HCT116 (cell line): Measurements from ENCODE around the gene TNNC2. TPM values are rescaled to one million over a fixed set of nuclear protein-coding genes. Genes with fewer than 3 reads are reported as not detected.

Experiments used
- ATAC-seq: fragments of 200-7000 bp; cut with Tn5 transposase; 2 replicates; pipeline ENCODE4 v1.9.1; 2020; ENCODE audit warnings: mild to moderate bottlenecking, moderate library complexity
- BruUV-seq: library from RNA; stranded (reverse); fragments of 400-500 nt; replicated peaks from 2 replicates; lab custom pipeline; 2021; lab: Mats Ljungman, UMichigan
- CTCF ChIA-PET: fragments of 300-600 bp; sonication (Branson Sonifier 250); formaldehyde crosslinking; loops from one replicate; lab custom pipeline; 2021; ENCODE audit warnings: antibody characterized with exemption; lab: Charles Lee
- POLR2A ChIA-PET: fragments of 300-600, 350-600 bp; sonication (Branson Sonifier 250); formaldehyde crosslinking; loops from one replicate; lab custom pipeline; 2021; ENCODE audit warnings: antibody characterized with exemption; lab: Charles Lee
- RAD21 ChIA-PET, 2 experiments: fragments of 300-600 bp; sonication (Branson Sonifier 250); formaldehyde crosslinking; loops; one replicate each; lab custom pipeline; 2023; ENCODE audit warnings: low total read pairs in 2 of 2; ENCODE audit not compliant: uncharacterized antibody in 2 of 2, unreplicated experiment in 2 of 2, low non-redundant PET in 1 of 2; lab: Charles Lee
- DNase-seq: peaks from one replicate; pipeline ENCODE4 v3.0.0-alpha.2; 2010; ENCODE audit warnings: low read depth, low spot score
- H2AFZ ChIP-seq: fragments of 200-600 bp; shearing (Covaris generic), sonication (generic); 2 replicates; pipeline ENCODE4 v1.6.1; 2017; ENCODE audit warnings: low read depth, mixed run types, mixed read lengths, antibody characterized with exemption, low read length; ENCODE audit not compliant: poor library complexity, severe bottlenecking
- H3K27ac ChIP-seq: 2 replicates; pipeline ENCODE4 v1.5.1; 2012; ENCODE audit warnings: low read depth, low read length
- H3K27me3 ChIP-seq: fragments of 200-600 bp; sonication (generic); 2 replicates; pipeline ENCODE4 v1.6.1; 2016; ENCODE audit warnings: mixed run types, low read length, mixed read lengths; ENCODE audit not compliant: insufficient read depth
- H3K36me3 ChIP-seq, 2 experiments: fragments of 200-500 bp in 1 of 2; fragments of 200-600 bp in 1 of 2; sonication (Bioruptor generic) in 1 of 2; sonication (generic) in 1 of 2; 2 replicates each; pipeline versions ENCODE4 v1.5.1 to v1.6.1; 2014 to 2016; ENCODE audit warnings: low read length in 2 of 2, inconsistent platforms in 1 of 2, mixed read lengths in 1 of 2, mixed run types in 1 of 2; ENCODE audit not compliant: insufficient read depth in 2 of 2, control insufficient read depth in 1 of 2
- H3K4me1 ChIP-seq, 2 experiments: fragments of 200-600 bp in 1 of 2; sonication (generic) in 1 of 2; 2 replicates each; pipeline versions ENCODE4 v1.5.1 to v1.6.1; 2012 to 2017; ENCODE audit warnings: low read length in 2 of 2, inconsistent platforms in 1 of 2, mild to moderate bottlenecking in 1 of 2, mixed read lengths in 1 of 2, mixed run types in 1 of 2, moderate library complexity in 1 of 2; ENCODE audit not compliant: insufficient read depth in 2 of 2, control insufficient read depth in 1 of 2
- H3K4me2 ChIP-seq: fragments of 200-600 bp; sonication (generic); 2 replicates; pipeline ENCODE4 v1.6.1; 2017; ENCODE audit warnings: mixed run types, low read length, mixed read lengths
- H3K4me3 ChIP-seq, 2 experiments: fragments of 200-600 bp in 1 of 2; sonication (generic) in 1 of 2; replicated peaks in 1 of 2; 2 replicates each; pipeline ENCODE4 v1.5.1; 2011 to 2016; ENCODE audit warnings: low read length in 2 of 2, control low read depth in 1 of 2, low read depth in 1 of 2, mild to moderate bottlenecking in 1 of 2, mixed read lengths in 1 of 2, mixed run types in 1 of 2
- H3K79me2 ChIP-seq: fragments of 200-600 bp; sonication (generic); 2 replicates; pipeline ENCODE4 v1.6.1; 2017; ENCODE audit warnings: mild to moderate bottlenecking, mixed run types, low read length, moderate library complexity, mixed read lengths; ENCODE audit not compliant: insufficient read depth
- H3K9ac ChIP-seq: fragments of 200-600 bp; sonication (generic); 2 replicates; pipeline ENCODE4 v1.6.1; 2016; ENCODE audit warnings: low read length, mixed read lengths
- H3K9me2 ChIP-seq: fragments of 200-600 bp; sonication (generic), shearing (Covaris generic); 2 replicates; pipeline ENCODE4 v1.6.1; 2017; ENCODE audit warnings: mixed run types, mild to moderate bottlenecking, moderate library complexity; ENCODE audit not compliant: insufficient read depth
- H3K9me3 ChIP-seq, 2 experiments: fragments of 200-500 bp in 1 of 2; fragments of 200-600 bp in 1 of 2; sonication (Bioruptor generic) in 1 of 2; sonication (generic) in 1 of 2; 2 replicates each; pipeline ENCODE4 v1.6.1; 2014 to 2017; ENCODE audit warnings: low read length in 2 of 2, mixed read lengths in 2 of 2, inconsistent platforms in 1 of 2, low read depth in 1 of 2, mild to moderate bottlenecking in 1 of 2, mixed run types in 1 of 2, moderate library complexity in 1 of 2; ENCODE audit not compliant: control insufficient read depth in 1 of 2, insufficient read depth in 1 of 2
- H4K20me1 ChIP-seq: fragments of 200-600 bp; sonication (generic), shearing (Covaris generic); 2 replicates; pipeline ENCODE4 v1.6.1; 2017; ENCODE audit warnings: mixed run types, mild to moderate bottlenecking, moderate library complexity; ENCODE audit not compliant: insufficient read depth
- CBX3 ChIP-seq: IDR thresholded peaks from 2 replicates; pipeline ENCODE4 v1.6.1; 2012; ENCODE audit warnings: low read depth
- CEBPB ChIP-seq: IDR thresholded peaks from 2 replicates; pipeline ENCODE4 v1.6.1; 2012; ENCODE audit warnings: low read depth
- CTCF ChIP-seq, 3 experiments: fragments of 200-600 bp in 1 of 3; sonication (generic) in 1 of 3; IDR thresholded peaks in 2 of 3; conservative IDR thresholded peaks in 1 of 3; 2 replicates each; pipeline ENCODE4 v1.5.1; 2012 to 2017; ENCODE audit warnings: low read depth in 2 of 3, low read length in 2 of 3, antibody characterized with exemption in 1 of 3, borderline replicate concordance in 1 of 3, control low read depth in 1 of 3, mild to moderate bottlenecking in 1 of 3, mixed read lengths in 1 of 3, mixed run types in 1 of 3, moderate library complexity in 1 of 3; ENCODE audit not compliant: insufficient read depth in 1 of 3
- EGR1 ChIP-seq: IDR thresholded peaks from 2 replicates; pipeline ENCODE4 v1.6.1; 2012; ENCODE audit warnings: low read depth
- ELF1 ChIP-seq: IDR thresholded peaks from 2 replicates; pipeline ENCODE4 v1.6.1; 2012; ENCODE audit warnings: low read depth, borderline replicate concordance
- FOSL1 ChIP-seq: IDR thresholded peaks from 2 replicates; pipeline ENCODE4 v1.6.1; 2012; ENCODE audit warnings: low read depth
- JUND ChIP-seq: IDR thresholded peaks from 2 replicates; pipeline ENCODE4 v1.6.1; 2012
- POLR2A ChIP-seq: IDR thresholded peaks from 2 replicates; pipeline ENCODE4 v1.7.0; 2011; ENCODE audit warnings: borderline replicate concordance; ENCODE audit not compliant: insufficient read depth, insufficient read length; ENCODE audit errors: extremely low read depth
- POLR2AphosphoS5 ChIP-seq: IDR thresholded peaks from 2 replicates; pipeline ENCODE4 v1.6.1; 2011; ENCODE audit warnings: mild to moderate bottlenecking, low read depth, low read length, moderate library complexity
- RAD21 ChIP-seq: IDR thresholded peaks from 2 replicates; pipeline ENCODE4 v1.6.1; 2012; ENCODE audit warnings: low read depth, mild to moderate bottlenecking
- SIN3A ChIP-seq: IDR thresholded peaks from 2 replicates; pipeline ENCODE4 v1.6.1; 2012; ENCODE audit warnings: low read depth
- SP1 ChIP-seq: IDR thresholded peaks from 2 replicates; pipeline ENCODE4 v1.6.1; 2012; ENCODE audit warnings: low read depth
- SRF ChIP-seq: IDR thresholded peaks from 2 replicates; pipeline ENCODE4 v1.6.1; 2012; ENCODE audit warnings: low read depth
- TCF7L2 ChIP-seq: IDR thresholded peaks from 2 replicates; pipeline ENCODE4 v1.7.0; 2011; ENCODE audit warnings: borderline replicate concordance, inconsistent platforms; ENCODE audit not compliant: insufficient read depth, insufficient read length; ENCODE audit errors: extremely low read depth
- YY1 ChIP-seq: IDR thresholded peaks from 2 replicates; pipeline ENCODE4 v1.6.1; 2011; ENCODE audit warnings: low read length, low read depth, moderate library complexity, mild to moderate bottlenecking; ENCODE audit not compliant: insufficient replicate concordance; ENCODE audit errors: extremely low read depth
- ZBTB33 ChIP-seq: IDR thresholded peaks from 2 replicates; pipeline ENCODE4 v1.6.1; 2011; ENCODE audit warnings: mild to moderate bottlenecking, low read length, moderate library complexity; ENCODE audit not compliant: insufficient replicate concordance; ENCODE audit errors: extremely low read depth
- ZFX ChIP-seq: fragments of 450-650 bp; IDR thresholded peaks from 2 replicates; pipeline ENCODE4 v1.6.1; 2017
- intact Hi-C: fragments of 100-400 bp; cut with micrococcal nuclease; formaldehyde crosslinking; loops from 2 replicates; pipeline ENCODE4 v1.10.0; 2022
- total RNA-seq: library from RNA; stranded (reverse); gene quantifications from one replicate; pipeline ENCODE4 v1.2.1, GENCODE V29; 2021; ENCODE audit not compliant: unreplicated experiment
- TF ChIP-seq, protein P1 (sequence below): IDR thresholded peaks from 2 replicates; pipeline ENCODE4 v1.6.1; 2012

Gene TNNC2
- total RNA-seq, 1 experiment from 2014 or later: not detected

DNA sequence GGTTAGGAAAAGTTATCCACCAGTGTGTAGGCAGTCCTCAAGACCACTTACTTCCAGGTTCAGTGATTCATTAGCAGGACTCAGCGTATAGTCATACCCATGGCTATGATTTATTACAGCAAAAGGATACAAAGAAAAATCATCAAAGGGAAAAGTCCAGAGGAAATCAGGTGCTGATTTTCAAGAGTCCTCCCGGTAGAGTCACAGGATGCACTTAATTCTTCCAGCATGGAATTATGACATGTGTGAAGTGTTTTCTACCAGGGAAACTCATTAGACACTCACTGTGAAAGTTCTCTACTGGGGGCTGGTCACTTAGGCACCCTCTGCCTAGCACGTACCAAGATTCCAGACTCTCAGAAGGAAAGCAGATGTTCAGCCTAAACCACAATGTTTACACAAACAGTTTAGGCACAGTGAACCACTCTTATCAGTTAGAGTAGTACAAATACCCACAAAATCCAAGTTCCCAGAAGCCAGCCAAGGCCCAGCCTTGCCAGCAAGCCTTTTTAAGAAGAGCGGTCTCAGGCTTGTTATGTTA, 45.7 kb downstream of the TNNC2 start:
- no peak overlapping the region for H2AFZ ChIP-seq
- no peaks in the 10 kb centered on the region for H4K20me1 ChIP-seq
- peak overlapping the region; percentile 90 for H3K27ac ChIP-seq
- ATAC-seq: peak; percentile 55
- ChIA-PET RAD21 (no interaction called here), CTCF (interaction anchor here (2.7 kb wide), 1 partner anchor 10 kb away, joined by 23 read pairs; no protein-coding TSS in a partner anchor), POLR2A (no interaction called here)
- H3K9me3 ChIP-seq: no peaks in the 10 kb centered on the region
- H3K36me3 ChIP-seq: no peaks in the 10 kb centered on the region
- H3K9ac ChIP-seq: peak overlapping the region; percentile 39; the same call in 1 of the 2 replicates
- H3K4me3 ChIP-seq: peak overlapping the region in 1 of 2 experiments; percentile 31; a peak in 3 of 4 replicates
- no peaks in the 10 kb centered on the region for H3K9me2 ChIP-seq
- no peaks in the 10 kb centered on the region for H3K27me3 ChIP-seq
- TF ChIP-seq SP1 (peak; percentile 98), POLR2A (no peak), CEBPB (peak; percentile 82; the same call in 1 of the 2 replicates), RAD21 (0 out of 2 replicates have a peak, but pooled peaks have one; percentile 22), EGR1 (0 out of 2 replicates have a peak, but pooled peaks have one; percentile 3), FOSL1 (peak; percentile 97), TCF7L2 (peak; percentile 91), ELF1 (no peak), CBX3 (peak; percentile 76; the same call in 1 of the 2 replicates), ZFX (no peak), SRF (peak; percentile 68; the same call in 1 of the 2 replicates), JUND (peak; percentile 95), POLR2AphosphoS5 (peak; percentile 68), SIN3A (peak; percentile 87; the same call in 1 of the 2 replicates), YY1 (peak; percentile 20), CTCF (IDR thresholded peaks at IDR 0.05 in 2 of 3, conservative IDR thresholded peaks at IDR 0.05 in 1 of 3; ENCODE audit: borderline replicate concordance in 1 of 3, insufficient read depth in 1 of 3, low read depth in 2 of 3, low read length in 2 of 3) (no peak), ZBTB33 (peak; percentile 50)
- TF ChIP-seq, protein P1, sequence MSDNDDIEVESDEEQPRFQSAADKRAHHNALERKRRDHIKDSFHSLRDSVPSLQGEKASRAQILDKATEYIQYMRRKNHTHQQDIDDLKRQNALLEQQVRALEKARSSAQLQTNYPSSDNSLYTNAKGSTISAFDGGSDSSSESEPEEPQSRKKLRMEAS: peak; percentile 68; the same call in 1 of the 2 replicates
- TF ChIP-seq, all 23 proteins: peak for 14
- DNase-seq: peak; percentile 92
- Histone ChIP-seq H3K79me2 (no peaks in the 10 kb centered on the region), H3K4me1 (peaks cover 63 to 76% of the 10 kb centered on the region in 2 experiments), H3K4me2 (peak overlapping the region; percentile 70)
- no TSS peak for BruUV-seq
- intact Hi-C loops: no loop called here
